PFSK-1 (cell line): ENCODE results near the gene ISG15.

Experiments
- FOXP2 ChIP-seq: optimal IDR thresholded peaks from 2 replicates; pipeline ENCODE3; 2011; ENCODE audit warnings: borderline replicate concordance, control low read depth, inconsistent platforms; ENCODE audit not compliant: insufficient read depth; ENCODE audit errors: extremely low read length, extremely low read depth
- POLR2AphosphoS5 ChIP-seq: IDR thresholded peaks from 2 replicates; pipeline ENCODE4 v1.6.1; 2012; ENCODE audit warnings: low read depth, mild to moderate bottlenecking, control low read depth, low read length, moderate library complexity
- REST ChIP-seq, 2 experiments: IDR thresholded peaks; 2 replicates each; pipeline versions ENCODE4 v1.6.1 to v1.8.0; 2011 to 2012; ENCODE audit warnings: low read depth in 2 of 2, low read length in 2 of 2, control low read depth in 1 of 2, inconsistent platforms in 1 of 2, mild to moderate bottlenecking in 1 of 2, moderate library complexity in 1 of 2; ENCODE audit not compliant: insufficient read depth in 1 of 2
- SIN3A ChIP-seq: IDR thresholded peaks from 2 replicates; pipeline ENCODE4 v1.6.1; 2012; ENCODE audit warnings: mild to moderate bottlenecking, low read length, moderate library complexity, borderline replicate concordance; ENCODE audit not compliant: insufficient read depth
- TAF1 ChIP-seq: IDR thresholded peaks from 2 replicates; pipeline ENCODE4 v1.6.1; 2012; ENCODE audit warnings: low read length, control low read depth, borderline replicate concordance; ENCODE audit not compliant: insufficient read depth

The ISG15 gene

GRCh38 chr1:1041873-1042272 is 28.6 kb downstream of the ISG15 start:
- TF ChIP-seq REST (IDR thresholded peaks at IDR 0.05; ENCODE audit: insufficient read depth in 1 of 2, low read depth in 2 of 2, low read length in 2 of 2) (no peak), SIN3A (no peak), POLR2AphosphoS5 (no peak), FOXP2 (no peak), TAF1 (no peak)

DNA sequence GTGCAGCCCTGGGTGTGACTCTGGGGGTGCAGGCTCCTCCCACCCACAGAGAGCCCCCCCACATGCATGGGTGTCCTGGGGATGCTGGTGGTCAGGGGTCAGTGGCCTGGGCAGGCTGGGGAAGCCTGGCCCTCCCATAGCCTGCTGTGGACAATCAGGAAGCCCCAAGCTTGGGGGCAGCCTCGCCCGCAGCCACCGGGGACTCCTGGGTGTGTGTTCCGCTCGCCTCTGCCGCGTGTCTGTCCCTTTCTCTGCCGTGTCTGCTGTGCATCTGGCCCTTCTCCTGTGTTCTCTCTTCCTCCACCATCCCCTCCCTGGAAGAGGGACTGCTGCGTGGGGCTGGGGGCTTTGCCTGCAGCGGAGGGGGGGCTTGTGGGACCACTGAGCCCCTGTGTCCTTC is 29.5 kb downstream of the ISG15 start:
- no peak for TF ChIP-seq TAF1
- no peak for TF ChIP-seq POLR2AphosphoS5
- no peak for TF ChIP-seq REST (IDR thresholded peaks at IDR 0.05; ENCODE audit: insufficient read depth in 1 of 2, low read depth in 2 of 2, low read length in 2 of 2)

DNA sequence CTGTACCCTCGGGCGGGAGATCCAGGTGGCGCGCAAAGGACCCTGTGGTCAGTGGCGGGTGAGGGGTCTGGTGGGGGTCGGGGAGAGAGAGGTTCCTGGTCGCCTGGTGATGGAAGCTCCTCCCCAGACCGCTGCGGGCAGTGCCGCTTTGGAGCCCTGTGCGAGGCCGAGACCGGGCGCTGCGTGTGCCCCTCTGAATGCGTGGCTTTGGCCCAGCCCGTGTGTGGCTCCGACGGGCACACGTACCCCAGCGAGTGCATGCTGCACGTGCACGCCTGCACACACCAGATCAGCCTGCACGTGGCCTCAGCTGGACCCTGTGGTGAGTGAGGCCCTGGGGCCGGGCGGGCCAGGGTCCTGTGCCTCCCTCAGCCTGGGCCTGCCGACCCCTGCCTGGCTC is 30.1 kb downstream of the ISG15 start:
- TF ChIP-seq POLR2AphosphoS5: no peak
- TF ChIP-seq SIN3A: no peak
- no peak for TF ChIP-seq TAF1
- no peak for TF ChIP-seq REST (IDR thresholded peaks at IDR 0.05; ENCODE audit: insufficient read depth in 1 of 2, low read depth in 2 of 2, low read length in 2 of 2)
- no peak for TF ChIP-seq FOXP2

- TF ChIP-seq REST (IDR thresholded peaks at IDR 0.05; ENCODE audit: insufficient read depth in 1 of 2, low read depth in 2 of 2, low read length in 2 of 2): no peak
- TF ChIP-seq TAF1: no peak
- TF ChIP-seq POLR2AphosphoS5: no peak
- no peak for TF ChIP-seq SIN3A
- TF ChIP-seq FOXP2: no peak
Observed at GRCh38 chr1:1043921-1044320, 30.6 kb downstream of the ISG15 start.

DNA sequence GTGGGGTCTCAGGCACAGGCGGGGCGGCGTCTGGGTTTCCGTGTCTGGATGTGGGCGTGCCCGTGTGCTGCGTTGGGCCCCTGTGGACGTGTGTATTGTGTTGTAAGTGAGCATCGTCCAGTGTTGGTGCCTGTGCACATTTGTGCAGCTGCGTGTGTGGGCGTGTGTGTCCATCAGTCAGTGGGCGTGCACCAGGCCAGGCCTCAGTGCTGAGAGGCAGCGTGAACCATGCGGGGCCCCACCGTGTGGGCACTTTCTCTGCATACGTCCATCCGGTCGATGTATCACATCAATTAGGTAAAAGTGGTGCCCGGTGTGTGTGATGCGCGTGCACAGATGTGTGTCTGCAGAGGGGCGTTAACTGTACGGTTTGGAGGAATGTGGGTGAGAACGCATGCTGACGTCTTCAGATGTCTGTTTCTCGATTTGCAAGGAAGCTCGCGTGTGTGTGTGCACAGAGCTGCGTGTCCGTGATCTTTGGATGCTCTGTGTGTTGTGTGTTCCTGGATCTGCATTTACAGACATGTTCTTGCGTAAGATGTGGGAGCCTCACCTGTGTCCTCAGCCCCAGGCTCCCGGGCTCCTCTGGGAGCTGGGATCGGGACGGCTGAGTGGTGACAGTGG is 31.3 kb downstream of the ISG15 start:
- TF ChIP-seq TAF1 (no peak), FOXP2 (no peak), SIN3A (no peak), POLR2AphosphoS5 (no peak), REST (IDR thresholded peaks at IDR 0.05; ENCODE audit: insufficient read depth in 1 of 2, low read depth in 2 of 2, low read length in 2 of 2) (no peak)
